CD14-positive monocyte (primary cell): Measurements from ENCODE around the gene KIAA1755. TPM values are rescaled to one million over a fixed set of nuclear protein-coding genes. Genes with fewer than 3 reads are reported as not detected.

Experiments used
- DNase-seq, 3 donors: peaks; one replicate each; pipeline ENCODE4 v3.0.0-alpha.2; 2011 to 2022
- H2AFZ ChIP-seq: 2 replicates; pipeline ENCODE4 v1.6.0; 2012; ENCODE audit warnings: mild to moderate bottlenecking, low read depth, low read length, inconsistent platforms; ENCODE audit not compliant: insufficient read depth, poor library complexity, severe bottlenecking
- H3K27ac ChIP-seq, 2 donors: 1 replicate in 1 of 2; 2 replicates in 1 of 2; pipeline ENCODE4 v1.5.1; 2012 to 2013; ENCODE audit warnings: low read length in 2 of 2, control low read depth in 1 of 2, inconsistent platforms in 1 of 2, low read depth in 1 of 2, mild to moderate bottlenecking in 1 of 2
- H3K27me3 ChIP-seq, 2 donors: one replicate each; pipeline versions ENCODE4 v1.6.0 to v1.6.1; 2011 to 2013; ENCODE audit warnings: low read length in 2 of 2; ENCODE audit not compliant: control insufficient read depth in 2 of 2, insufficient read depth in 2 of 2
- H3K36me3 ChIP-seq, 2 donors: replicated peaks in 1 of 2; 1 replicate in 1 of 2; 2 replicates in 1 of 2; pipeline versions ENCODE4 v1.5.1 to v1.6.1; 2012 to 2013; ENCODE audit warnings: low read length in 2 of 2, control low read depth in 1 of 2, inconsistent platforms in 1 of 2, mild to moderate bottlenecking in 1 of 2; ENCODE audit not compliant: insufficient read depth in 2 of 2, control insufficient read depth in 1 of 2
- H3K4me1 ChIP-seq, 2 donors: 1 replicate in 1 of 2; 2 replicates in 1 of 2; pipeline versions ENCODE4 v1.5.1 to v1.6.1; 2012 to 2013; ENCODE audit warnings: low read length in 2 of 2, control low read depth in 1 of 2, inconsistent platforms in 1 of 2, mild to moderate bottlenecking in 1 of 2, moderate library complexity in 1 of 2; ENCODE audit not compliant: insufficient read depth in 2 of 2, control insufficient read depth in 1 of 2
- H3K4me2 ChIP-seq: replicated peaks from 2 replicates; pipeline ENCODE3; 2012; ENCODE audit warnings: low read length, moderate library complexity, mild to moderate bottlenecking; ENCODE audit not compliant: poor library complexity, severe bottlenecking; ENCODE audit errors: extremely low read depth
- H3K4me3 ChIP-seq, 3 experiments: fragments of 200-600 bp in 1 of 3; sonication (generic) in 1 of 3; replicated peaks in 1 of 3; 1 replicate in 2 of 3; 2 replicates in 1 of 3; pipeline ENCODE4 v1.5.1; 2011 to 2013; ENCODE audit warnings: low read length in 3 of 3, mild to moderate bottlenecking in 3 of 3, control low read depth in 2 of 3, low read depth in 2 of 3, inconsistent platforms in 1 of 3, moderate library complexity in 1 of 3
- H3K79me2 ChIP-seq: 2 replicates; pipeline ENCODE4 v1.6.0; 2012; ENCODE audit warnings: mild to moderate bottlenecking, control low read depth, inconsistent platforms, low read length, moderate library complexity; ENCODE audit not compliant: insufficient read depth
- H3K9ac ChIP-seq: 2 replicates; pipeline ENCODE4 v1.6.0; 2017; ENCODE audit warnings: low read length, mild to moderate bottlenecking; ENCODE audit not compliant: insufficient read depth, poor library complexity, severe bottlenecking
- H3K9me3 ChIP-seq, 2 donors: replicated peaks in 1 of 2; 1 replicate in 1 of 2; 2 replicates in 1 of 2; pipeline versions ENCODE4 v1.5.1 to v1.6.1; 2012 to 2013; ENCODE audit warnings: low read length in 2 of 2, control low read depth in 1 of 2; ENCODE audit not compliant: control insufficient read depth in 1 of 2, insufficient read depth in 1 of 2
- H4K20me1 ChIP-seq: 2 replicates; pipeline ENCODE4 v1.6.0; 2012; ENCODE audit warnings: mild to moderate bottlenecking, low read length, control low read depth, moderate library complexity; ENCODE audit not compliant: insufficient read depth
- H3K27ac Mint-ChIP-seq, 7 donors: one replicate each; pipeline ENCODE4 v1.8.0; 2020; ENCODE audit warnings: mild to moderate bottlenecking in 7 of 7, mixed read lengths in 7 of 7, moderate library complexity in 6 of 7, inconsistent platforms in 2 of 7
- H3K27me3 Mint-ChIP-seq, 3 donors: one replicate each; pipeline ENCODE4 v1.8.0; 2021 to 2022; ENCODE audit warnings: low read depth in 3 of 3, mild to moderate bottlenecking in 3 of 3, mixed read lengths in 3 of 3, moderate library complexity in 3 of 3, inconsistent platforms in 1 of 3
- H3K36me3 Mint-ChIP-seq, 2 donors: one replicate each; pipeline ENCODE4 v1.8.0; 2020; ENCODE audit warnings: mixed read lengths in 2 of 2, inconsistent platforms in 1 of 2, mild to moderate bottlenecking in 1 of 2
- H3K4me1 Mint-ChIP-seq: one replicate; pipeline ENCODE4 v1.8.0; 2020; ENCODE audit warnings: mild to moderate bottlenecking, mixed read lengths
- H3K4me3 Mint-ChIP-seq, 2 donors: one replicate each; pipeline ENCODE4 v1.8.0; 2020; ENCODE audit warnings: mild to moderate bottlenecking in 2 of 2, mixed read lengths in 2 of 2, moderate library complexity in 1 of 2
- H3K9me3 Mint-ChIP-seq, 7 donors: one replicate each; pipeline ENCODE4 v1.8.0; 2020 to 2022; ENCODE audit warnings: mixed read lengths in 7 of 7, mild to moderate bottlenecking in 6 of 7, moderate library complexity in 6 of 7, inconsistent platforms in 2 of 7
- CTCF ChIP-seq: fragments of 200-600 bp; IDR thresholded peaks from one replicate; pipeline ENCODE4 v1.8.0; 2022; ENCODE audit warnings: antibody characterized with exemption, mild to moderate bottlenecking
- whole genome bisulfite sequencing: methylation state at CpG from one replicate; pipeline ENCODE4 v1.1.5; 2013; ENCODE audit warnings: missing lambda C conversion rate; ENCODE audit not compliant: insufficient coverage; 5-methylcytosine and 5-hydroxymethylcytosine counted together
- intact Hi-C, 2 donors: fragments of 100-400 bp; cut with micrococcal nuclease; formaldehyde crosslinking; loops; one replicate each; pipeline versions ENCODE4 v1.15.0 to v1.15.1; 2023
- polyA plus RNA-seq, 3 donors: library from polyadenylated mRNA; depleted of rRNA in 1 of 3; unstranded in 2 of 3; stranded (reverse) in 1 of 3; fragments of 300-500 nt in 2 of 3; fragments of >200 nt in 1 of 3; fragmentation: Illumina TruSeq in 2 of 3; gene quantifications; 1 replicate in 2 of 3; 2 replicates in 1 of 3; pipeline ENCODE4 v1.2.3, GENCODE V29; 2012 to 2021

Gene KIAA1755
- polyA plus RNA-seq, 3 donors: not detected

GRCh38 chr20:38222923-38223742, 37.4 kb downstream of the KIAA1755 start:
- TF ChIP-seq CTCF: peak; percentile 71
- H3K4me3 ChIP-seq: no peak overlapping the region
- H3K27ac Mint-ChIP-seq: peak overlapping the region in 2 of 7 donors; percentile 24 to 59
- H3K9ac ChIP-seq: no peak overlapping the region
- H3K9me3 Mint-ChIP-seq: peaks cover 0 to 2% (median 0%) of the 10 kb centered on the region in 7 donors
- H3K36me3 Mint-ChIP-seq: no peaks in the 10 kb centered on the region
- H3K4me1 Mint-ChIP-seq: peaks cover 30% of the 10 kb centered on the region
- no peaks in the 10 kb centered on the region for H3K79me2 ChIP-seq
- peaks cover 20 to 22% of the 10 kb centered on the region in 2 donors for H3K4me1 ChIP-seq
- no peak for DNase-seq
- H3K36me3 ChIP-seq: no peaks in the 10 kb centered on the region
- no peak overlapping the region for H3K4me3 Mint-ChIP-seq
- H3K27me3 ChIP-seq: no peaks in the 10 kb centered on the region
- no peaks in the 10 kb centered on the region for H3K9me3 ChIP-seq
- H3K4me2 ChIP-seq: no peak overlapping the region
- no peak overlapping the region for H2AFZ ChIP-seq
- intact Hi-C loops: loop anchor here (1.0 to 5.0 kb wide), 6 partner anchors 56 to 661 kb away; partner anchors contain the start of gene TGM2 (in 2 of the 2)
- no peak overlapping the region for H3K27ac ChIP-seq
- no peaks in the 10 kb centered on the region for H4K20me1 ChIP-seq
- 0% methylated on average over 1 of the region's 7 CpGs for WGBS
- peaks cover 0 to 7% (median 3%) of the 10 kb centered on the region in 3 donors for H3K27me3 Mint-ChIP-seq

DNA sequence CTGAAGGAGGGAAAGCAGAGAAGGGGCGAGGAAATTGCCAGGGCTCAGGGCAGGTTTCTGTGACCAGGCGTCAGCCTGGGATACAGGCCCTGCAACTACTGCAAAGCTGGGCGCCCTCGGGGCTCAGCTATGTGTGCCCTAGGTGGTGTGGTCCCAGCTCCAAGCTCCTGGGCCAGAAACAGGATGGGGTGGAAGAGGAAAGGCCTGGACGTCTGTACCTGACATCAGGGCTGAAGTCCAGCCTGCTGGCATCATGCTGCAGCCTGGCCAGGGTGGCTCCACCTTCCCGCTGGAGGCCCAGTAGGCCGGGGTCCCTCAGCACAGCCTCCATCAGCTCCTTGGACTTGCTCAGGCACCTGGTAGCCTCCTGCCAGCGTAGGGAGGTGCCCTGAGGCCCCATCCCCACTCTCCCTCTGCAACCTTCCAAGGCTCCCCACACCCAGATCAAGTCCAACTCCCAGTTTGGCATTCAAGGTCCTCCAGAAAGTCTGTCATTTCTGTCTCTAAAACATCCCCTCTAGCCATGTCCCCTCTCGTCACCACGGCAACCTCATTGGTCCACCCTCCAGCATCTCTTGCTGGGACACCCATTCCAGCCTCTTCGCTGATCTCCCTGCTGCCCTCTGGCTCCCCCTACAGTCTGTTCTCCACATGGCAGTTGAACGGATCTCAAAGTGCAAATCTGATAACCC, 38.2 kb downstream of the KIAA1755 start:
- H3K4me3 ChIP-seq: no peak overlapping the region
- WGBS: 55% methylated on average over 10 of the region's 12 CpGs
- H3K9me3 Mint-ChIP-seq: peaks cover 0 to 2% (median 0%) of the 10 kb centered on the region in 7 donors
- no peak overlapping the region for H3K4me2 ChIP-seq
- H3K27ac ChIP-seq: no peak overlapping the region
- H3K4me3 Mint-ChIP-seq: no peak overlapping the region
- peak; percentile 54 to 69 (median 62) for DNase-seq
- intact Hi-C loops: loop anchor here (1.0 to 5.0 kb wide), 6 partner anchors 55 to 660 kb away; partner anchors contain the start of gene TGM2 (in 2 of the 2)
- no peak overlapping the region for H3K9ac ChIP-seq
- H3K27me3 Mint-ChIP-seq: peaks cover 0 to 6% (median 3%) of the 10 kb centered on the region in 3 donors
- no peaks in the 10 kb centered on the region for H3K9me3 ChIP-seq
- no peaks in the 10 kb centered on the region for H4K20me1 ChIP-seq
- peaks cover 33% of the 10 kb centered on the region for H3K4me1 Mint-ChIP-seq
- H3K36me3 ChIP-seq: no peaks in the 10 kb centered on the region
- H3K27me3 ChIP-seq: no peaks in the 10 kb centered on the region
- no peak overlapping the region for H2AFZ ChIP-seq
- H3K79me2 ChIP-seq: no peaks in the 10 kb centered on the region
- no peaks in the 10 kb centered on the region for H3K36me3 Mint-ChIP-seq
- peaks cover 20 to 22% of the 10 kb centered on the region in 2 donors for H3K4me1 ChIP-seq
- H3K27ac Mint-ChIP-seq: peak overlapping the region in 3 of 7 donors; percentile 20 to 74 (median 71)
- TF ChIP-seq CTCF: peak; percentile 94
